Smooth muscle cell (in vitro differentiated cells): Measurements from ENCODE around the gene GABRR2. TPM values are rescaled to one million over a fixed set of nuclear protein-coding genes. Genes with fewer than 3 reads are reported as not detected.

ENCODE experiments used
- DNase-seq: peaks from one replicate; lab custom pipeline; 2025; ENCODE audit not compliant: unreplicated experiment; lab: John Stamatoyannopoulos, UW
- H2AFZ ChIP-seq: fragments of 200-600 bp; sonication (generic); 2 replicates; pipeline ENCODE4 v1.6.0; 2016; ENCODE audit warnings: antibody characterized with exemption, low read depth, mild to moderate bottlenecking
- H3F3A ChIP-seq: fragments of 200-600 bp; sonication (generic); 2 replicates; pipeline ENCODE4 v1.6.0; 2017; ENCODE audit warnings: antibody characterized with exemption, low read depth
- H3K27ac ChIP-seq: fragments of 200-600 bp; sonication (generic); 2 replicates; pipeline ENCODE4 v1.5.1; 2016; ENCODE audit warnings: low read depth, mild to moderate bottlenecking
- H3K27me3 ChIP-seq: fragments of 200-600 bp; sonication (generic); 2 replicates; pipeline ENCODE4 v1.6.1; 2016; ENCODE audit warnings: low read depth, mild to moderate bottlenecking
- H3K36me3 ChIP-seq: fragments of 200-600 bp; sonication (generic); 2 replicates; pipeline ENCODE4 v1.5.1; 2016; ENCODE audit warnings: low read depth
- H3K4me1 ChIP-seq: fragments of 200-600 bp; sonication (generic); 2 replicates; pipeline ENCODE4 v1.5.1; 2016; ENCODE audit warnings: low read depth
- H3K4me2 ChIP-seq: fragments of 200-600 bp; sonication (generic); 2 replicates; pipeline ENCODE4 v1.6.0; 2016; ENCODE audit warnings: mild to moderate bottlenecking
- H3K4me3 ChIP-seq: fragments of 200-600 bp; sonication (generic); 2 replicates; pipeline ENCODE4 v1.5.1; 2016; ENCODE audit warnings: mild to moderate bottlenecking
- H3K79me2 ChIP-seq: fragments of 200-600 bp; sonication (generic); 2 replicates; pipeline ENCODE4 v1.6.0; 2016; ENCODE audit warnings: low read depth, mild to moderate bottlenecking
- H3K9ac ChIP-seq: fragments of 200-600 bp; sonication (generic); 2 replicates; pipeline ENCODE4 v1.6.0; 2016; ENCODE audit warnings: low read depth
- H3K9me3 ChIP-seq: fragments of 200-600 bp; sonication (generic); replicated peaks from 2 replicates; pipeline ENCODE4 v1.5.1; 2016; ENCODE audit warnings: low read depth
- H4K20me1 ChIP-seq: fragments of 200-600 bp; sonication (generic); 2 replicates; pipeline ENCODE4 v1.6.0; 2016; ENCODE audit warnings: low read depth
- WGBS: methylation state at CpG from one replicate; pipeline ENCODE4 v1.1.7; 2016; ENCODE audit warnings: low lambda C conversion rate; 5-methylcytosine and 5-hydroxymethylcytosine counted together
- polyA plus RNA-seq: library from polyadenylated mRNA; unstranded; fragments of >200 nt; fragmentation: Nextera tagmentation; extraction: Ambion mirVana; gene quantifications from 2 replicates; pipeline ENCODE4 v1.2.1, GENCODE V29; 2016
- total RNA-seq: library from RNA; depleted of rRNA; stranded (reverse); fragments of >200 nt; gene quantifications from 2 replicates; pipeline ENCODE4 v1.2.3, GENCODE V29; 2014
- TF ChIP-seq, protein P1 (sequence below): fragments of 200-600 bp; sonication (generic); IDR thresholded peaks from 2 replicates; pipeline ENCODE4 v1.5.1; 2017; ENCODE audit warnings: borderline replicate concordance, mild to moderate bottlenecking, antibody characterized with exemption; ENCODE audit not compliant: insufficient read depth, poor library complexity, severe bottlenecking

GABRR2 gene
- total and polyA plus RNA-seq, 2 experiments from 2014 or later, result 0.24 to 3.2 TPM

DNA sequence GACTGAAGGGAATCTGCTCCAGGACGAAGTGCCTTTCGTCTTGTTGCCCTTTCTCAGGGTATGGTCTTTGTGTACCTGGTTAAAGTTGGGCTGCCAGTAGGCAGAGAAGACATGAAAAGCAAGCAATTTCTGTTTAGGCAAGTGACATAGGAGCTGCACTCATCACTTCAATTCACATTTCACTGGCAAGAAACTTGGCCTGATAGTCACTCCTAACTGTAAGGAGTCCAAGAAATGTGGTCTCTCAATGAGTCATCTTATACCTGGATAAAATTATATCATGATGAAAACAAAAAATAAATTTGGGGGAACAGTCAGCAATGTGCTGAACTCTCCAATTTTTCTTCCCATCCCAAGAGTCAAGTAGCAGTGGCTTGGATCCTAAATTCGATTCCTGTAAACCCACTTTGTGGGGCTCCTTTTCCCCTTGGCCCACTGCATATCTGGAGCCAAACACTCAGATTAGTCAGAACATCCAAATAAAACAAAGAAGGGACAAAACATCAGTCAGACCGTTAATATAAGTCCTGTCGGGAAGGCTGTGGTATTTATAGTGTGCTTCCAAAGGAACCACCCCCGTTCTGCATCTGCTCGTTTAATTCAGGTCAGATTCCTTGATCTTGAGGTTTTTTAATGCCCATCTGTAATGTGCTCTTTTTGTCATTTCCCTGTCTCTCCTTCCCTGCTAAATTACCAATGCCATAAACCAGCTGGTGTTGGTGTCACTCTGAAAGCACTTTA, 93.0 kb downstream of the GABRR2 start:
- Histone ChIP-seq H4K20me1 (no peaks in the 10 kb centered on the region), H3F3A (no peaks in the 10 kb centered on the region), H3K9ac (no peak overlapping the region), H3K27me3 (no peaks in the 10 kb centered on the region), H3K36me3 (no peaks in the 10 kb centered on the region), H3K27ac (no peak overlapping the region), H3K79me2 (no peaks in the 10 kb centered on the region), H3K9me3 (peaks cover 3% of the 10 kb centered on the region), H3K4me3 (no peak overlapping the region), H2AFZ (no peak overlapping the region), H3K4me1 (peaks cover 7% of the 10 kb centered on the region), H3K4me2 (no peak overlapping the region)
- 62% methylated on average over 7 of the region's 7 CpGs for WGBS
- TF ChIP-seq, protein P1, sequence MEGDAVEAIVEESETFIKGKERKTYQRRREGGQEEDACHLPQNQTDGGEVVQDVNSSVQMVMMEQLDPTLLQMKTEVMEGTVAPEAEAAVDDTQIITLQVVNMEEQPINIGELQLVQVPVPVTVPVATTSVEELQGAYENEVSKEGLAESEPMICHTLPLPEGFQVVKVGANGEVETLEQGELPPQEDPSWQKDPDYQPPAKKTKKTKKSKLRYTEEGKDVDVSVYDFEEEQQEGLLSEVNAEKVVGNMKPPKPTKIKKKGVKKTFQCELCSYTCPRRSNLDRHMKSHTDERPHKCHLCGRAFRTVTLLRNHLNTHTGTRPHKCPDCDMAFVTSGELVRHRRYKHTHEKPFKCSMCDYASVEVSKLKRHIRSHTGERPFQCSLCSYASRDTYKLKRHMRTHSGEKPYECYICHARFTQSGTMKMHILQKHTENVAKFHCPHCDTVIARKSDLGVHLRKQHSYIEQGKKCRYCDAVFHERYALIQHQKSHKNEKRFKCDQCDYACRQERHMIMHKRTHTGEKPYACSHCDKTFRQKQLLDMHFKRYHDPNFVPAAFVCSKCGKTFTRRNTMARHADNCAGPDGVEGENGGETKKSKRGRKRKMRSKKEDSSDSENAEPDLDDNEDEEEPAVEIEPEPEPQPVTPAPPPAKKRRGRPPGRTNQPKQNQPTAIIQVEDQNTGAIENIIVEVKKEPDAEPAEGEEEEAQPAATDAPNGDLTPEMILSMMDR, result no peak
- DNase-seq, result no peak

DNA sequence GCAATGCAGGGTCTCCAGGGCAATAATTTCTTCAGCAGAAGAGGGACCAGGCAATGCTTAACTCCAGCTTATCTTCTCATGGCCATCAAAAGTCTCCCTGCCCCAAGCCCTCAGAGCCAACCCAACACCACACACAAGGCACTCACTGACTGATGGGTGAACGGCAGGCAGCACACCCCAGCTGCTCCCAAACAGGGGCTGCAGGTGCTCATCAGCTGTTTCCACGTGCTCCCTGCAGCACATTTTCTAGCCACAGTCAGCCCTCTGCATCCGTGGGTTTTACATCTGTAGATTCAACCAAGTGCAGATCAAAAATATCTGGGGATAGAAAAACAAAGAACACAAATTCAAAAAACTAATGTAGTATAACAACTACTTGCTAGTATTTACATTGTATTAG, 94.0 kb downstream of the GABRR2 start:
- Histone ChIP-seq H2AFZ (no peak overlapping the region), H3K36me3 (no peaks in the 10 kb centered on the region), H3K9ac (no peak overlapping the region), H3K79me2 (no peaks in the 10 kb centered on the region), H4K20me1 (no peaks in the 10 kb centered on the region), H3K4me3 (no peak overlapping the region), H3K4me1 (peaks cover 9% of the 10 kb centered on the region), H3F3A (no peaks in the 10 kb centered on the region), H3K27ac (no peak overlapping the region), H3K4me2 (no peak overlapping the region), H3K9me3 (peaks cover 3% of the 10 kb centered on the region), H3K27me3 (no peaks in the 10 kb centered on the region)
- TF ChIP-seq, protein P1, result no peak
- DNase-seq, result no peak
- WGBS, result 88% methylated on average over 3 of the region's 3 CpGs

DNA sequence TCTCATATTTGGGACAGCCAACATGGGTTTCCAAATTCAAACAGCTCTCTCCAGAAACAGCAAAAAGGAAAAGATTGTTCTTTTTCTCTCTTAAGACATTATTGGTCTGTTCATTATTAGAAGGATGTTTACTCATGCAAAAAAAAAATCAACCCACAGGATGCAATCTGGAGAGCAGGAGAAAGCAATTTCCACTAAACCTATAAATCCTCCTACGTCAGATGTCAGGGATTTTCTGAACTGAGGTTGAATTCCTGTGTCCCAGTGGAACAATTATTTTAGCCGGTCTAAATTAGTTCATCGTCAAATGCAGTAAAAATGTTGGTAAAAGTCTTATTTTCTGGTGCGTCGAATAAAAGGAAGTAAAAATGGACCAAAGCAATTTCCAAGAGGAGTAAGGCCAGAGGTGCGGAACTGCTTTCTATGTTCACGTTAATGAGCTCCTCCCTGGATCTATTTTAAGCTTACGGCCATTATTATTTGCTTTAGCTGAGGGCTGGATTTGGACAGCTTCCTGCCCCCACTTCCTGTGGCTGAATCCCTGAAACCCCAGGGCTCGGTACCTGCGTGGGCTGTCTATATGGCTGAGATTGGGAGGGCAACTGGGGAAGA, 97.7 kb downstream of the GABRR2 start, which contains the start of gene GABRR1:
GABRR1 (minus strand) TSS at position 60 of the 612 bp plus-strand sequence; CDS start at position 24, 36 bp downstream.
- TF ChIP-seq, protein P1, result no peak
- Histone ChIP-seq H3K4me3 (no peak within 1 kb of the TSS), H4K20me1 (no peaks in the 10 kb centered on the region), H3K9ac (no peak within 1 kb of the TSS), H3K4me1 (peaks cover 9% of the 10 kb centered on the region), H2AFZ (no peak within 1 kb of the TSS), H3K79me2 (no peaks in the 10 kb centered on the region), H3K9me3 (no peaks in the 10 kb centered on the region), H3K4me2 (peak within 1 kb of the TSS; percentile 22), H3F3A (no peaks in the 10 kb centered on the region), H3K27me3 (no peaks in the 10 kb centered on the region), H3K36me3 (no peaks in the 10 kb centered on the region), H3K27ac (no peak within 1 kb of the TSS)
- no peak for DNase-seq
- WGBS, result 71% methylated on average over 10 of the region's 10 CpGs
